ENCODE measurements around the gene CES2.
"Not testable (repeated sequence)": the region's sequence is repeated elsewhere in the genome, so short reads cannot be mapped to it uniquely, and the experiment has no call there.

CES2 gene

DNA sequence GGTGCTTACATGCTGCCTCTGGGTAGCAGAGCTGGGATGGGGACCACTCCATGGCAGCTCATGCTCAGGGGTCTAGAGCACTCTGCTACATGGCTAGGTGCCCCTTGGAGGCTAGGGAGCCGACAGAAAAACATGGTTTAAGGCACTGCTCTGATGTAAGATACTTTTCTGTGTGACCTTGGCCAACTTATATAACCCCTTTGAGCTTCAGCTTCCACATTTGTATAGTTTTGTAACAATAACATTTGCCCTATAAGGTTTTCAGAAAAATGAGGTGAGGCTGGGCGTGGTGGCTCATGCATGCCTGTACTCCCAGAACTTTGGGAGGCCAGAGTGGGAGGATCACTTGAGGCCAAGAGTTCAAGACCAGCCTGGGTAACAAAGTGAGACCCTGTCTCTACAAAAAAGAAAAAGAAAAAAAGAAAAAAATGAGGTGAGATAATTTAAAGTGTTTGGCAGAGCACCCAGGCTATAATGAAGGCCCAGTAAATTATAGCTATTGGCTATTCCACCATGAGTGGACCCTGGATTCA is 56.3 kb downstream of the CES2 start:
- no peak for DNase-seq

DNA sequence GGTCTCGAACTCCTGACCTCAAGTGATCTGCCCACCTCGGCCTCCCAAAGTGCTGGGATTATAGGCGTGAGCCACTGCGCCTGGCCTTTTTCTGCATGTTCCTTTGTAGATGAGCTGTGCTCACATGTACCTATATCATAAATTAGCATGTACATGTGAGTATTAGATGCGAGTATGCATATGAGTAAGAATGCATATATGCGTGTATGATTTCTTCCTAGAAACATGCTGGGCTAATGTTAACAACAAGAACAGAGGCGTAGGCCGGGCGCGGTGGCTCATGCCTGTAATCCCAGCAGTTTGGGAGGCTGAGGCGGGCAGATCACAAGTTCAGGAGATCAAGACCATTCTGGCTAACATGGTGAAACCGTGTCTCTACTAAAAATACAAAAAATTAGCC is 58.2 kb downstream of the CES2 start:
- not testable (repeated sequence) for DNase-seq

All from AML-193 (cell line).